HepG2 (cell line): ENCODE measurements around the gene COL4A3. TPM values are rescaled to one million over a fixed set of nuclear protein-coding genes. Genes with fewer than 3 reads are reported as not detected.

Experiments used
- ATAC-seq: fragments of 200-7000 bp; cut with Tn5 transposase; 3 replicates; pipeline ENCODE4 v1.9.1; 2020; ENCODE audit warnings: mild to moderate bottlenecking, moderate library complexity
- Bru-seq: library from RNA; stranded (reverse); fragments of 400-500 nt; gene quantifications from one replicate; lab custom pipeline; 2021; lab: Mats Ljungman, UMichigan
- BruChase-seq, 2 experiments: library from RNA; stranded (reverse); fragments of 400-500 nt; gene quantifications; one replicate each; lab custom pipeline; 2021; lab: Mats Ljungman, UMichigan
- BruUV-seq: library from RNA; stranded (reverse); fragments of 400-500 nt; replicated peaks from 2 replicates; lab custom pipeline; 2021; lab: Mats Ljungman, UMichigan
- CTCF ChIA-PET: fragments of 300-600 bp; formaldehyde crosslinking; extraction: SDS; loops from one replicate; lab custom pipeline; 2021; ENCODE audit warnings: low total read pairs, inconsistent platforms, low intra/inter-chr PET ratio; lab: Yijun Ruan, JAX
- POLR2A ChIA-PET: fragments of 350-600 bp; sonication (Branson Sonifier 250); formaldehyde crosslinking; loops from one replicate; lab custom pipeline; 2020; ENCODE audit warnings: antibody characterized with exemption, inconsistent platforms; lab: Yijun Ruan, JAX
- DNase-seq: peaks from one replicate; pipeline ENCODE4 v3.0.0-alpha.2; 2015; ENCODE audit warnings: low spot score
- FAIRE-seq: peaks from 3 replicates; lab custom pipeline; 2011; peaks lifted over from hg19 to GRCh38; lab: Jason Lieb, UNC
- H2AFZ ChIP-seq: one replicate; pipeline ENCODE4 v1.6.1; 2011; ENCODE audit warnings: low read length, inconsistent platforms
- H3K27ac ChIP-seq: fragments of 300-600 bp; 3 replicates; pipeline ENCODE4 v1.8.0; 2011; ENCODE audit warnings: mixed run types, mild to moderate bottlenecking, mixed read lengths, low read length, inconsistent platforms; ENCODE audit not compliant: insufficient read depth; ENCODE audit errors: extremely low read length
- H3K27me3 ChIP-seq, 2 experiments: fragments of 200-600 bp in 1 of 2; 2 replicates in 1 of 2; 3 replicates in 1 of 2; pipeline versions ENCODE4 v1.6.0 to v1.8.0; 2011; ENCODE audit warnings: low read length in 2 of 2, mild to moderate bottlenecking in 2 of 2, moderate library complexity in 2 of 2, inconsistent platforms in 1 of 2; ENCODE audit not compliant: insufficient read depth in 2 of 2, control insufficient read depth in 1 of 2
- H3K36me3 ChIP-seq, 2 experiments: fragments of 200-600 bp in 1 of 2; replicated peaks in 1 of 2; 2 replicates in 1 of 2; 3 replicates in 1 of 2; pipeline versions ENCODE4 v1.5.1 to v1.8.0; 2011; ENCODE audit warnings: low read length in 2 of 2, inconsistent platforms in 1 of 2; ENCODE audit not compliant: insufficient read depth in 2 of 2, control insufficient read depth in 1 of 2
- H3K4me1 ChIP-seq: 2 replicates; pipeline ENCODE4 v1.5.1; 2012; ENCODE audit warnings: low read length, inconsistent platforms; ENCODE audit not compliant: insufficient read depth
- H3K4me2 ChIP-seq: 2 replicates; pipeline ENCODE4 v1.6.0; 2011; ENCODE audit warnings: low read depth, low read length, inconsistent platforms
- H3K4me3 ChIP-seq, 3 experiments: fragments of 200-600 bp in 1 of 3; sonication (generic), shearing (Covaris generic) in 1 of 3; replicated peaks in 1 of 3; 2 replicates each; pipeline ENCODE4 v1.5.1; 2011 to 2016; ENCODE audit warnings: low read length in 3 of 3, inconsistent platforms in 2 of 3, low read depth in 2 of 3, mild to moderate bottlenecking in 2 of 3, control low read depth in 1 of 3, mixed read lengths in 1 of 3; ENCODE audit not compliant: insufficient read depth in 1 of 3
- H3K79me2 ChIP-seq: one replicate; pipeline ENCODE4 v1.6.1; 2011; ENCODE audit warnings: low read length, inconsistent platforms; ENCODE audit not compliant: insufficient read depth
- H3K9ac ChIP-seq: 2 replicates; pipeline ENCODE4 v1.6.0; 2011; ENCODE audit warnings: mild to moderate bottlenecking, low read depth, low read length, inconsistent platforms; ENCODE audit not compliant: insufficient read depth
- H3K9me3 ChIP-seq: 2 replicates; pipeline ENCODE4 v1.5.1; 2012; ENCODE audit warnings: mild to moderate bottlenecking, low read length
- H4K20me1 ChIP-seq: 2 replicates; pipeline ENCODE4 v1.6.0; 2011; ENCODE audit warnings: inconsistent platforms, mild to moderate bottlenecking, low read length, moderate library complexity; ENCODE audit not compliant: insufficient read depth
- ARID4A ChIP-seq: sonication (generic); formaldehyde crosslinking; IDR thresholded peaks from 2 replicates; pipeline ENCODE4 v1.5.0; 2020; ENCODE audit warnings: mild to moderate bottlenecking, missing genetic modification reagents, borderline replicate concordance
- ETS1 ChIP-seq: sonication (generic); formaldehyde crosslinking; IDR thresholded peaks from 2 replicates; pipeline ENCODE4 v1.4.0; 2020; ENCODE audit warnings: missing genetic modification reagents
- MTERF4 ChIP-seq: sonication (generic); formaldehyde crosslinking; IDR thresholded peaks from 2 replicates; pipeline ENCODE4 v1.8.0; 2023; ENCODE audit warnings: mild to moderate bottlenecking, missing genetic modification reagents
- PAF1 ChIP-seq: IDR thresholded peaks from 2 replicates; pipeline ENCODE4 v1.6.1; 2016; ENCODE audit warnings: missing genetic modification reagents, missing compliant biosample characterization
- RAD51 ChIP-seq: fragments of 450-650 bp; IDR thresholded peaks from 2 replicates; pipeline ENCODE4 v1.6.1; 2016; ENCODE audit warnings: borderline replicate concordance
- TSC22D2 ChIP-seq: sonication (generic); formaldehyde crosslinking; IDR thresholded peaks from 2 replicates; pipeline ENCODE4 v1.5.1; 2020; ENCODE audit warnings: missing genetic modification reagents, mild to moderate bottlenecking, borderline replicate concordance
- ZNF12 ChIP-seq: sonication (generic); formaldehyde crosslinking; IDR thresholded peaks from 2 replicates; pipeline ENCODE4 v1.5.0; 2020; ENCODE audit warnings: missing genetic modification reagents
- ZNF280D ChIP-seq: sonication (generic); formaldehyde crosslinking; IDR thresholded peaks from 2 replicates; pipeline ENCODE4 v1.5.1; 2020; ENCODE audit warnings: mild to moderate bottlenecking, missing genetic modification reagents
- WGBS: methylation state at CpG from one replicate; pipeline ENCODE4 v1.1.6; 2017; ENCODE audit warnings: low lambda C conversion rate; 5-methylcytosine and 5-hydroxymethylcytosine counted together
- in situ Hi-C: cut with HindIII; loops from 2 replicates; pipeline ENCODE4 v1.10.0; 2017; ENCODE audit warnings: low pct_unique_long_range_greater_than_20kb; ENCODE audit not compliant: extremely low pct_ligation_motif_present
- intact Hi-C: fragments of 100-400 bp; cut with micrococcal nuclease; formaldehyde crosslinking; loops from one replicate; pipeline ENCODE4 v1.10.0; 2022; ENCODE audit not compliant: unreplicated experiment
- long read RNA-seq, 2 experiments: library from RNA in 1 of 2; library from polyadenylated mRNA in 1 of 2; stranded (forward) in 1 of 2; unstranded in 1 of 2; transcript quantifications; one replicate each; pipeline ENCODE4 v2.0.0, GENCODE V29; 2019 to 2022
- polyA minus RNA-seq, 3 experiments: library from RNA; depleted of rRNA, polyadenylated mRNA; stranded (reverse); fragments of >200 nt; gene quantifications; 2 replicates each; pipeline ENCODE4 v1.2.3, GENCODE V29; 2011; ENCODE audit warnings: low replicate concordance in 1 of 3
- polyA plus RNA-seq, 8 experiments: library from polyadenylated mRNA; depleted of rRNA in 3 of 8; stranded (reverse) in 7 of 8; unstranded in 1 of 8; fragments of >200 nt; fragmentation: Illumina TruSeq in 4 of 8; extraction: Trizol in 4 of 8; gene quantifications; 2 replicates each; pipeline versions ENCODE4 v1.2.1 to v1.2.3, GENCODE V29; 2011 to 2016; ENCODE audit warnings: low read depth in 4 of 8, missing spikeins in 1 of 8, mixed read lengths in 1 of 8; ENCODE audit not compliant: insufficient read depth in 1 of 8
- total RNA-seq, 5 experiments: library from RNA; depleted of rRNA; stranded (reverse); fragments of >200 nt; fragmentation: Illumina TruSeq; extraction: Trizol; gene quantifications; 2 replicates each; pipeline ENCODE4 v1.2.3, GENCODE V29; 2016; ENCODE audit warnings: low read depth in 1 of 5

COL4A3 gene
- total RNA-seq (2016; rRNA removed; fragmentation: Illumina TruSeq; extraction: Trizol) (0.02 TPM in 1 of 2 replicates, not detected in the other), polyA plus RNA-seq (2011; rRNA removed) (not detected in 2 replicates), polyA minus RNA-seq (2011; rRNA and poly(A)+ RNA removed; ENCODE audit: low replicate concordance) (5.8 TPM in 1 of 2 replicates, not detected in the other), Bru-seq, nascent RNA (percentile 4 among the genes with signal in this experiment), BruChase-seq, experiment 1, labeled RNA remaining after a 6-hour chase (percentile 1 among the genes with signal in this experiment), BruChase-seq, experiment 2, labeled RNA remaining after a 2-hour chase (percentile 1 among the genes with signal in this experiment)
- total RNA-seq (2016; cell fraction: cytosol; rRNA removed; fragmentation: Illumina TruSeq; extraction: Trizol; ENCODE audit: low read depth): 0.09 and 0.10 TPM in 2 replicates
- 0.02 TPM in 1 of 2 replicates, not detected in the other for total RNA-seq (2016; cell fraction: insoluble cytoplasmic fraction; rRNA removed; fragmentation: Illumina TruSeq; extraction: Trizol)
- total RNA-seq (2016; cell fraction: membrane; rRNA removed; fragmentation: Illumina TruSeq; extraction: Trizol): 0.03 and 0.07 TPM in 2 replicates
- total RNA-seq (2016; cell fraction: nucleus; rRNA removed; fragmentation: Illumina TruSeq; extraction: Trizol): 0.09 TPM in 1 of 2 replicates, not detected in the other
- not detected in 2 replicates for polyA plus RNA-seq (2011; cell fraction: cytosol; rRNA removed)
- polyA plus RNA-seq (2011; cell fraction: nucleus; rRNA removed): not detected in 2 replicates
- not detected in 2 replicates for polyA plus RNA-seq (2012)
- polyA plus RNA-seq (2016; cell fraction: cytosol; fragmentation: Illumina TruSeq; extraction: Trizol; ENCODE audit: low read depth): not detected in 2 replicates
- polyA plus RNA-seq (2016; cell fraction: insoluble cytoplasmic fraction; fragmentation: Illumina TruSeq; extraction: Trizol; ENCODE audit: low read depth): not detected in 2 replicates
- not detected in 2 replicates for polyA plus RNA-seq (2016; cell fraction: membrane; fragmentation: Illumina TruSeq; extraction: Trizol; ENCODE audit: low read depth)
- polyA plus RNA-seq (2016; cell fraction: nucleus; fragmentation: Illumina TruSeq; extraction: Trizol; ENCODE audit: insufficient read depth, low read depth): not detected in 2 replicates
- polyA minus RNA-seq (2011; cell fraction: cytosol; rRNA and poly(A)+ RNA removed): not detected in 2 replicates
- 0.12 and 0.26 TPM in 2 replicates for polyA minus RNA-seq (2011; cell fraction: nucleus; rRNA and poly(A)+ RNA removed)
- long read RNA-seq, experiment 1: 0 reads
- long read RNA-seq, experiment 2: 0 reads

- no peaks in the 10 kb centered on the region for H3K9me3 ChIP-seq
- ChIA-PET POLR2A (no interaction called here), CTCF (no interaction called here)
- peaks cover 4 to 40% of the 10 kb centered on the region in 2 experiments for H3K27me3 ChIP-seq
- ATAC-seq (peak; percentile 83), FAIRE-seq (no peak), DNase-seq (no peak)
- 6% methylated on average over 39 of the region's 77 CpGs for WGBS
- H4K20me1 ChIP-seq: no peaks in the 10 kb centered on the region
- H2AFZ ChIP-seq: no peak within 1 kb of the TSS
- H3K27ac ChIP-seq: no peak within 1 kb of the TSS
- H3K4me3 ChIP-seq: peak within 1 kb of the TSS; percentile 15 to 47 (median 36); a peak in 3 of 6 replicates
- H3K36me3 ChIP-seq: no peaks in the 10 kb centered on the region
- intact Hi-C loops (no loop called here), in situ Hi-C loops (no loop called here)
- no peak within 1 kb of the TSS for H3K9ac ChIP-seq
- no TSS peak for BruUV-seq
- peaks cover 17% of the 10 kb centered on the region for H3K4me1 ChIP-seq
- no peaks in the 10 kb centered on the region for H3K79me2 ChIP-seq
- H3K4me2 ChIP-seq: peak within 1 kb of the TSS; percentile 51
- TF ChIP-seq RAD51 (no peak), ZNF12 (CRISPR knock-in tag) (no peak), ZNF280D (no peak), PAF1 (CRISPR knock-in tag) (no peak), TSC22D2 (no peak), MTERF4 (CRISPR knock-in tag) (no peak), ARID4A (CRISPR knock-in tag) (no peak), ETS1 (CRISPR knock-in tag) (no peak)
Observed at GRCh38 chr2:227163998-227164762, at the start of gene COL4A3, which contains the start of gene COL4A4. Gene COL4A3 (plus strand): TSS chr2:227164624. CDS start chr2:227164727, 103 bp downstream. Gene COL4A4 (minus strand): TSS chr2:227164205. CDS start chr2:227147483, 16,722 bp downstream.
